ENCODE results near the gene COG1. TPM values are rescaled to one million over a fixed set of nuclear protein-coding genes. Genes with fewer than 3 reads are reported as not detected.

The COG1 gene
- total RNA-seq, 1 experiment from 2014 or later: 26.5 TPM

- Histone ChIP-seq H3K4ac (ENCODE audit: low read depth, low read length) (no peak overlapping the region), H4K5ac (ENCODE audit: insufficient read length, low read depth, low read length) (no peak overlapping the region), H3K4me1 (ENCODE audit: insufficient read depth, low read length) (peaks cover 5% of the 10 kb centered on the region), H2BK20ac (ENCODE audit: low read depth, low read length, poor library complexity, severe bottlenecking) (no peak overlapping the region), H2BK15ac (ENCODE audit: low read depth, low read length) (no peak overlapping the region), H3K14ac (ENCODE audit: insufficient read depth, low read length) (no peak overlapping the region), H3K18ac (ENCODE audit: insufficient read length, low read depth, low read length) (no peak overlapping the region), H2BK12ac (ENCODE audit: insufficient read length, low read depth, low read length) (no peak overlapping the region), H3K79me2 (ENCODE audit: insufficient read depth, low read length) (peaks cover 4% of the 10 kb centered on the region; the same call in 1 of the 2 replicates), H3K27ac (ENCODE audit: insufficient read length, low read depth, low read length) (no peak overlapping the region), H3K23ac (ENCODE audit: insufficient read length, low read depth, low read length) (no peak overlapping the region), H3K4me2 (ENCODE audit: insufficient read depth, insufficient read length, low read length) (no peak overlapping the region), H3K79me1 (ENCODE audit: insufficient read depth, low read depth, low read length, poor library complexity, severe bottlenecking) (peaks cover 2% of the 10 kb centered on the region), H2AK5ac (ENCODE audit: insufficient read length, low read length) (no peak overlapping the region), H3T11ph (ENCODE audit: low read length) (no peak overlapping the region), H2AFZ (ENCODE audit: low read length) (no peak overlapping the region), H3K9me3 (ENCODE audit: control insufficient read depth, low read depth, low read length) (no peaks in the 10 kb centered on the region), H3K9ac (ENCODE audit: extremely low read depth, insufficient read length, low read length) (no peak overlapping the region), H4K8ac (replicated peaks; ENCODE audit: insufficient read length, low read depth, low read length) (no peak overlapping the region), H3K56ac (ENCODE audit: insufficient read length, low read depth, low read length) (no peak overlapping the region), H4K20me1 (ENCODE audit: control insufficient read depth, insufficient read depth, insufficient read length) (no peaks in the 10 kb centered on the region), H2BK5ac (ENCODE audit: insufficient read length, low read length) (no peak overlapping the region), H4K91ac (ENCODE audit: insufficient read length, low read depth, low read length) (no peak overlapping the region), H2BK120ac (ENCODE audit: low read depth, low read length, poor library complexity, severe bottlenecking) (no peak overlapping the region), H3K23me2 (ENCODE audit: insufficient read length, low read depth, low read length, poor library complexity, severe bottlenecking) (no peaks in the 10 kb centered on the region), H3K27me3 (ENCODE audit: insufficient read depth, low read length) (no peaks in the 10 kb centered on the region)
- H3K27ac Mint-ChIP-seq: no peak overlapping the region
- H3K27me3 Mint-ChIP-seq (ENCODE audit: low read depth): no peaks in the 10 kb centered on the region
- H3K4me3 Mint-ChIP-seq: no peak overlapping the region
- peaks cover 8 to 33% (median 19%) of the 10 kb centered on the region in 3 experiments; a peak in 6 of 7 replicates for H3K36me3 Mint-ChIP-seq (ENCODE audit: insufficient read depth in 1 of 3, low read depth in 3 of 3)
- no peak for TF ChIP-seq CTCF (conservative IDR thresholded peaks at IDR 0.05)
- no peak for DNase-seq
- H3K9me3 Mint-ChIP-seq: no peaks in the 10 kb centered on the region
- H3K4me1 Mint-ChIP-seq: peaks cover 17% of the 10 kb centered on the region in 2 experiments
- no CpG with 5 or more reads among the region's 4 CpGs for WGBS (ENCODE audit: extremely low coverage, insufficient read length, low lambda C conversion rate)
These were observed 22.0 kb downstream of the COG1 start for GRCh38 chr17:73214851-73215250.
